ENCODE measurements around the gene AKAIN1.

Gene AKAIN1

DNA sequence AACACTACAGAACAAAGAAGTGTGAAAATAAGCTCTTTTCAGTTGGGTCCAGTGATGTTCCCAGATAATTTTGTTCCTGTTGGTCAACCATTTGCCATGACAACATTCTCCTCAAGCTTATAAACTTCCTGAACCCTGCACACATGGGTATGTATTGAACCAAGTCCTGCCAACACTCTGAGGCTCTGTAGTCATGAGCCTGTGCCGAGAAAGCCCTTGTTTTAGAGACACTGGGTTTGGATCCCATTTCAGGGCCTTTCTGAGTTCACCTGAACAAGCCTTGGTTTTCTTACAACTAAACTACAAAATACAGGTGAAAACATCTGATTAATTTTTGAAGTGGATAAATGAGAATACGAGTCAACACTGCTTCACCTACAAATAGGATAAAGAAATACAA lies 38.5 kb downstream of the AKAIN1 start:
- no peak for DNase-seq

DNA sequence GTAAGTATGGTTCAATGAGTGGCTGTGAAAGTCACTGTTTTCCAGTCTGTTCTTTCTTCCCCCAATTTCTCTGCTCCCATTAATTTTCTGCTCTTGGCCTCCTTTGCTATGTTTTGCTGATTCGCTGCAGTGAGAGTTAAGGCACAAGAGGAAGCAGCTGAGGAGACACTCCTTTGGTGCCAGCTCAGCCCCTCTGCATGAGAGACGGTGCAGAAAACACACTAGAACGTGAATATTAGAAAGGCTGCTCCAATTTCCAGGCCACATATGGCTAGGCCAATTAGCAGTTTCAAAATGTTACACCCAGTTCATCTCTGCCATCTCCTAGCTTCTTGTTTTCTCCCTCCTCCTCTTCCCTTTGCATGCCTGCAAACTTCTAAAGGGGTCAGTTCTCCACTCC lies 38.9 kb downstream of the AKAIN1 start:
- DNase-seq: no peak

DNA sequence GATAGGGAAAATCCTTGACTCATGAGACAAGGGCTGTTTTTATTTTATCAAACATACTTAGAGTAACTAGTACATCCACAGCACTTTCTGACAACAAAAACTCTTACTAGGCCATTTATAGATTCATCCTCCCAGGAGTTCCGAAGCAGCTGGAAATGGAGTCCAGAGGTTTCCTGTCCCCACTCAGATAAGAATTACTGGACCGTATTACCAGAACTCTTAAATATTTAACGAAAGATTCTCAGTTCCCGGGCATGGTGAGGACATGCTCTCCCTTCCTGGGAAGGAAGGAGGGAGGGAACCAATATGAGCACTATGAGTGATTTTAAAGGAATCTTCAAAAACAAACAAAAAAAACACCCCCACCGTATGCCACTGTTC lies 41.2 kb downstream of the AKAIN1 start:
- DNase-seq: no peak

DNA sequence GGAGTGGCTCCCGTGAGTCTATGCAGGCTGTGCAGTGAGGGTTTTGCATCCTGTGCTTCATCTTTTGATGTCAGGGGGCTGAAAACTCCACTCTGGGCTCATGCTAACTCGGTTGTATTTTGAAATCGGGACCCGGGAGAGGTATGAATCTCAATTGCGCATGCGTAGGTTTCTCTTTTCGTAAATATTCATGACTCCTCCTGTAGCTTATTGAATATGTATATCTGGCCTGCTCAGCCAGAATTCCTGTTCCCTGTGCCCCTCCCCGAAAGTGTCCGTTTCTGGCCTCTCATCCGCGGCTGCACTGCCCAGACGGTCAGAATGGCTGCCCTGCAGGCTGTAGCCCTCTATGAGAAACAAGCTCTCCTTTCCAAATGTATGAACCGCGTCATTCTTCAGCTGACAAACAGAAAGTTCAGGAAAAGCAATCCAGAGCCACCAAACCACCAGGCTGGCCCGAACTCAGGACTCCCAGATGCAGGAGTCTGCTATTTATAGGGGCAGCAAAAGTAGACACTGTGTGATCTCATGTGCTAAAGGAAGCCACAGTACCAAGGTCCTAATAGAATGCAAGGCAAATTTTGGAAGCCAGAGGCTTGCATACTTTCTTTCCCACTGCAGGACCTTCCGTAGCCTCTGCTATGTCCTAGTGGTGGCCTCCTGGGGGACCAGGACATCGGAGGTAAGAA lies 41.7 kb downstream of the AKAIN1 start:
- DNase-seq: no peak

DNA sequence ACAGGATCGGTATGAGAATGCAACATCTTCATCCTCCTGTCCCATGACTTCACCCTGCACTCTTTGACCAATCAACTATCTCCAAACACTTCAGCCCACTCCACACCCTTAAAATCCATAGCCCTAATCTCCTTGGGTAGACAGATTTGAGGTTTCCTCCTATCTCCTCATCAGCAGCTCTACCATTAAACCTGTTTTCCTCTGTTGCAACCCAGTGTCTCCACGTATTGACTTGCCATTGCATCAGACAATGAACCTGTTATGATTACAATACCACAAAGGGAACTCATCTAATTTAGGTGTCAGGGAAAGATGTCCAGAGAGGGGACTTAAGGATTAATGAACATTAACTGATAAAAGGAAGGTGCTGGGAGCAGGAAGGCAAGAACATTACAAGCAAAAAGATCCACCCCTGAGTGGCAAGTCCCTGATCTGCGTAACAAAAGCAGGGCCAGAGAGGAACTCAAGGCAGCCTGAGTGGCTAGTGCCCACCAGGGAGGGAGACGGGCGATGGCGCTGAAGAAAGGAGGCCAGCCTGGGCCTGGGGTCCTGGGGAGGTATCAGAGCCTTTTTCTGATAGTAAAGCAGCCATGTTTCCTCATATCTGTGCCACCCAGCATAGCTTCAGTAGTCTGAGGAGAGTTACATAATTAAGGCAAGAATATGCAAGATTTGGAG lies 44.6 kb downstream of the AKAIN1 start:
- no peak for DNase-seq

DNA sequence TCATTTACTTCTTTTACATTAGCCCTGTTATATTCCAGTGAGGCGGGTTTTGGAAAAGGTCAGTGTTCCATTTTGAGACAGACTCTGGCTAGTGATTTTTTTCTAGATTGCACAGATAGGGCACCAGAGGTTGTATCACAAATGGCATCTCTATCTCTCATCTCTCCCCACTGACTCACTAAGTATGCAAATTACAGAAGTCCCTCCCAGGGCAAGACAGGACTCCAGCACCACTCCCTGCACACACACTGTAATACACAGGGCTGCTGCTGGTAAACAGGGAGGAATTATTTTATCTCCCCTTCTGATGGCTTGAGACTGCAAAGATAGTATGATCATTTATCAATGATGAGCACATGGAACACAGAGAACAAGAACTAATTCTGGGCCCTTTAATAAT lies 46.2 kb downstream of the AKAIN1 start:
- DNase-seq: no peak

DNA sequence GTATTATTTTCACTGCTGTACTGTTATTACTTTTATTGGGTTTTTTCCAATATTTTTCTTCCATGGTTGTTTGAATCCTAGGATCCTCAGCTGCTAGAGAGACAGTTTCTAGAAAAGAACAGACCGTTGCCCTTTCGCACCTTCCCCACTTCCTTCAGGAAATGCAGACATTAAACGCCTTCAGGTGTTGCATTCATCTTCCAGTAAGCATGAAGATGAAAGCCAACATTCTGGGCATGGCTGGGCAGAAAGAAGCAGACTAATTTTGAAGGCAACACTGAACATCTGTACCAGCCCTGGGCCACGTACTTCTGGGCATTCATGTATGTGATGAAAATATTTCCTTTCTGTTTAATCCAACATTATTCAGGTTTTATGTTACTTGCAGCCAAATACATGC lies 51.0 kb downstream of the AKAIN1 start:
- DNase-seq: no peak

DNA sequence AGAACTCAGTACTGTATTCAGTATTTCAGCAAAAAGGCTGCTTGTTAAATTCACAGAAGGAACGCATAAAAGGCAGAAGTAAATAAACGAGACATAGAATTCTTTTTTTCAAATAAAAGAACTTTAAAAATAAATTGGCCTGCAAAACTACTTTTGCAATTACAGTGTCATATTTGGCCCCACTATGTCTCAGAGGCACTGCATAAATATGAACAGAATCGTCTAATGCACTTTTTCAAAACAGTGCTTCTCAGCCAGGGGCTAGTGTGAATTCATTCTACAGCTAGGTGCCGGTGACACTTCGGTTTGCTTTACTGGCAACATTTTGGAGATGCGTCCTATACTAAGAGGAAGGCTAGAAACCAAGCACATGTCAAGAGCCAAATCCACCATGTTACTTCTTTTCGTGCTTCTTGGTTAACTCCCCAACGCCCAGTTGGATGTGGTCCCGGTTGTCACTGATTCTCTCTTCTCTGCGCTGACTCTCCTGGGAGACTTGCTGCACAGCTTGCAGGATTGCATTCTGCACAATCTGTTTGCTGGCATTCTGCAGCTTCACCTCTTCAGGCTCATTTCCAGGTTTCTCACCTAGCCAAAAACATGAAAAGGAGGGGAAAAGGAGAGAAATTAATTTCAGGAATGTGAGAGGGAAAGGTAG lies 51.8 kb downstream of the AKAIN1 start:
- DNase-seq: no peak

DNA sequence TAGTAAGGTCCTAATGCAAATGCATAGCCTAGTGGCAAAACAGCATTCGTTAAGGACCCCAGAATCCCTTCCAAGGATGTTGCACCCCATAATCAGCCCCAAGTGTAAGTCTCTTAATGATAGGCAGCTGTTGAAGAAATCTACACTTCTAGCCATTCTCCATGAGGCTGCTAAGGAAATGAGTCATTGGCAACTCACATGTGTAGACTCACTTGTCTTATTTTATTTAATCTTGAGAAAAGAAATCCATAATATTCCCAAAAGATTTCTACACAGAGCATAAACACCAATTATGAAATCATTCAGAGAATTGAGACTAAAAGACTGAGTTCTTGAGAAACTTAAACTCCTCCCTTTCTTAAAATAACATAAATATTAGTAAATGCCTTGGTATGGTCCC lies 52.4 kb downstream of the AKAIN1 start:
- DNase-seq: no peak

DNA sequence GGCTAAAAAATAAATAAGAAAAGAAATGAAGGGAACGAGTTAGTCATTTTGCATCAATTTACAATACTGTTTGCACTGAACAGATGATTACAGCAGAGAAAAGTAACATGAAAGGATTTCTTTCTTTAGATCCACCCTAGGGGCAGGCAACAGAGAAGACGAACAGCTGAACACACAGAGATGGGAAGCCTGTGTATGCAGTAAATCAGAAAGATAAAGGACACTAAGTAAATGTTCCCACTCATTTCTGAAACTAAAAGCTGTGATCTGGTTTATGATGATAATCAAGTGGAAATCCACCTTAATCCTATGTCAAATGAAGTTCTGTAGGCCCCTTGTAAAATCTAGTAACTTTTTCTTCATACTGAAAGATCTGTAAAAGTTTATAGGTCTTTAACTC lies 54.2 kb downstream of the AKAIN1 start:
- no peak for DNase-seq

DNA sequence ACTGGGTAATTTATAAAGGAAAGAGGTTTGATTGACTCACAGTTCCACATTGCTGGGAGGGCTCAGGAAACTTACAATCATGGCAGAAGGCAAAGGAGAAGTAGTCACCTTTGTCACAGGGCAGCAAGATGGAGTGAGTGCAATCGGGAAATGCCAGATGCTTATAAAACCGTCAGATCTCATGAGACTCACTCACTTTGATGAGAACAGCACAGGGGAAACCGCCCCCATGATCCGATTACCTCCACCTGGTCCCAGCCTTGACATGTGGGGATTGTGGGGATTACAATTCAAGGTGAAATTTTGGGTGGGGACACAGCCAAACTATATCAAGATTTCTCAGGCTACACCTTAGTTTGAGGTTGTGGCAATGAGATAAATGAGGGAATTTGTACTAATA lies 54.9 kb downstream of the AKAIN1 start:
- no peak for DNase-seq

DNA sequence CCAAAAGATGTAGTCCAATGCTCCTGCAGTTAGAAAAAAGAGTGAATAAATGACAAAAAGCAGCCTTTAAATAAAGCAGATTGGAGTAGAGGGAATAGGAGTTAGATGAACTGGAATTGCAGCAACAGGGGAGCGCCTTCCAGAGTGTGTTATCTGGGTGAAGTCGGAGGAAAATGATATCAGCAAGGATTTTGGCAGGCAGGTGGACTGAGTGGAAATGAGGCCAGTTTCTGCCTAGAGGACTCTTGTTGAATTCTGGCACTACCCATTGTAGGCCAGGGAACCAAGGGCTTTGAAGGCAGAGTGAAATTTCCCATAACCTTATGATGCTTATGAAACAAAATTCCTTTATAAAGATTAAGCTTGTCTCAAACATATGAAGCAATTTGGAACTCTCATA lies 59.8 kb downstream of the AKAIN1 start:
- DNase-seq: no peak

DNA sequence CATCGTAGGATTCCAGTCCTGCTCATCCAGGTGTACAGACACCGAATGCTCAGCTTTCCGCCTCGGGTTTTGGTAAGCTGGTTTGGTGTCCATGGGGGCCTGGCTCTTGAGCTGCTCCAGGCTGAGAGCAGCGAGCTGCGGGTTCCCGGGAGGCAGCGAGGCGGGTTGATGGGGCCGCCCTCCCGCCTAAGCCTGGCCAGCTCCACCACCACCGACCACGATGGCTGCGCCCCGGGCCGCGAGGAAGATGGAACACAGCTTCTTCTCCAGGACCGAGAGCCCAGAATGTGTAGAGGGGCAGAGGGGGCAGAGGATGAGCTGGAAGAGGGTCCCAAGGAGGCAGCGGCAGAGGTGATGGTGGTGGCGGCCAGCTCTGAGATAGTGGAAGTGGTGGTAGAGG lies 64.1 kb downstream of the AKAIN1 start:
- DNase-seq: no peak

DNA sequence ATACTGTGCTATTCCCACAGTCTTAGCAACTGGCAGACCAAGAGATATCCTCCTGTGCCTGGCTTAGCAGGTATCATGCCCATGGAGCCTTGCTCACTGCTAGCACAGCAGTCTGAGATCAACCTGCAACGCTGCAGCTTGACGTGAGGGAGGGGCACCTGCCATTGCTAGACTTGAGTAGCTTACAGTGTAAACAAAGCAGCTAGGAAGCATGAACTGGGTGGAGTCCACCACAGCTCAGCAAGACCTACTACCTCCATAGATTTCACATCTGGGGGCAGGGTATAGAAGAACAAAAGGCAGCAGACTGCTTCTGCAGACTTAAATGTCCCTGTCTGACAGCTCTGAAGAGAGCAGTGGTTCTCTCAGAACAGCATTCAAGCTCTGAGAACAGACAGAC lies 74.8 kb downstream of the AKAIN1 start:
- DNase-seq: no peak

DNA sequence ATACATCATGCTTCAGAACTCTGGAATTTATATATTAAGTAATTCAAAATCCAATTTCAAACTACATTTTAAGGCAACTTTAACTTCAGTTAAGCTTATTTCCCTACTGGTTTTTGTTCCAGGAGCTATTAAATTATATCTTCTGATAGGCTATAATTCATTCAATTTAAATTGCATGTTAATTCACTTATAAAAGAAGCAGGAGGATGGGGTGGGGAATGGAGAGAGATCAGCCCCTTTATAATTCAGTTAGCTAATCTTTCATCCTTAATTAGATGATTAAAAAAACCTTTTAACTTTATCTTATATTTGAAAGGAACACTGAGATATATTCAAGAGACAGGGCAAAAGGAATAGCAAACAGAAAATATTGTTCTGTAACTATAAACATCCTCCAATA lies 86.8 kb downstream of the AKAIN1 start:
- no peak for DNase-seq

DNA sequence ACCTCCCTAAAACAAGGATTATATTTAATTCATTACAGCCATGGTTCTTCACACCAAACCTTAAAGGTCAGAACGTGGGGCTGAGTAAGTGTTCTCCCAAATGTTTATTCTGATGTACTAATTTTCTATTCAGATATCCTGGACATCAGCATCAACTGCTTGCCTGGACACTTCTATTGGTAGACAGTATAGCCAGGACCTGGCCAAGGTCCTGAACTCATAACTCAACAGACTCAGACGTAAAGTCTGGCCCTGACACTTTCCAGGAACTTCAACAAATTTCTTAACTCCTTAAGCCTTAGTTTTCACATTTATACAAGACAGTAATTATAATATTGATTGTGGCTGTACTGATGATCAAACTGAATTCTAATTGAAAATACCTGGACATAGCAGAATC lies 89.1 kb downstream of the AKAIN1 start:
- no peak for DNase-seq

DNA sequence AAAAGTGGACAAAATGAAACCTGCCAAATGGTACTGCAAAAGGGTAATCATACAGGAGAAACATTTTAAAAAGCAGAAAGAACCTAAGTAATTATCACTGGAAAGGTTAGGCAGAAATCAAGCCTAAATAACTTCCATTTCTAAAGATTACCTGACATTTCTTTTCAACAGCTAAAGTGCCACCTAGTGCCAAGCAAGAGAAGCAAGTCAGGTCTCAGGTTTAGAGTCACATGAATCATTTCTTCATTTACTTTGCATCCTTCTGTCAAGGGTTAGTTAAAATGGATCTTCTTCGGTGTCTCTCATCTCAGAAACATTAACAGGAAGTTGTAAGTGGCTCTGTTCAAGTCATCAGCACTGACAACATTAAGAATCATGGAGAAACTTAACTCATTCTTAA lies 90.3 kb downstream of the AKAIN1 start:
- peak; percentile 2 for DNase-seq

DNA sequence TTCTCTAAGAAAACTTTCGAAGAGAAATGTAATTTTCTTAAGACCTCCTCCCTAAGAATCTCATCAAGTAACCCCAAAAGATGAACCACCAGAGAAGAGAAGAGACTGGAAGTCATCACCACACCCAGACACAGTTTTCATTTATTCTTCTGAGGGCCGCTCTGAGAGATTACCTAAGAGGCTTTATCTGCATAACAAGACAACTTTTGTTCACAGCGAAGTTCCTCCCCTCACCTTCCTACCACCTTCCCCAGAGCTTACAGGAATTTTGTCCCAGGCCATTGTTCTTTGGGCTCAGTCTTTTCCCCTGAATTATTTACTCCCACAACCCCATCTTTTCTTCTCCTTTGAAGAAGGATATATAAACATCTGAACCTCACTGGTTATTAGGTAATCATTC lies 92.8 kb downstream of the AKAIN1 start:
- DNase-seq: no peak

DNA sequence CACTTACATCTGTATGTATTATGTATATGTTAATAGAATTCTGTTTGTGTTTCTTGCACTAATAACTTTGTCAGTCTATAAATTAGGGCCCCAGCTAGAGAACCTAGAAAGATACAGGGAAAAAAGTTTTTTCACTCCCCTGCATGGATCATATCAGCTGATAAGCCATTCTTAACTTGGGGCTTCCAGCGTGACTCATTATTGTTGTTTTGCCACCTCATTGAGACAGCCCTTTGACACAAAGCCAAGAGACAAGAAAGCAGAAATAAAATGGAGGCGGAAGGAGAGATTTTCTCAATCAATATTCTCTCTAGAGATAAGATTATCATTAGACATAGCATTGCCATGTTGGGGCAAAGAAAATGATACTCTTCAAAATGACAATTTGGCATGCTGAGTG lies 93.4 kb downstream of the AKAIN1 start:
- DNase-seq: no peak

DNA sequence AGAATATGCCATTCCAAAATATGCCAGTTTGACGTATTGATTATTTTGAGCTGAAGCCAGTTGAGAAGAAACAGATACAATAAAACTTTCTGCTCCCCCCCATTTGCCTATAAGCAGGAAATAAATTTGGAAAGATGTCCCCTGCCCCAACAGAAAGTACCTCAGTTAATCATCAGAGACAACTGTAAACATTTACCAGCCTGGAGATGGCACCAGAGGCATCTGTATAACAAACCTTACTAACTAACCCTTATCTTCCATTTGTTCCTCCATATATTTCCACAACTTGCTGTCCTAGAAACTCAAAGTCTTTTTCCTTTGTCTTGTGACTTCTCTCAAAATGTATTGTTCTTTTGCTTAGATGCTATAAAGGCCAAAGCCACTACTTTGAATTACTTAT lies 93.8 kb downstream of the AKAIN1 start:
- DNase-seq: no peak

DNA sequence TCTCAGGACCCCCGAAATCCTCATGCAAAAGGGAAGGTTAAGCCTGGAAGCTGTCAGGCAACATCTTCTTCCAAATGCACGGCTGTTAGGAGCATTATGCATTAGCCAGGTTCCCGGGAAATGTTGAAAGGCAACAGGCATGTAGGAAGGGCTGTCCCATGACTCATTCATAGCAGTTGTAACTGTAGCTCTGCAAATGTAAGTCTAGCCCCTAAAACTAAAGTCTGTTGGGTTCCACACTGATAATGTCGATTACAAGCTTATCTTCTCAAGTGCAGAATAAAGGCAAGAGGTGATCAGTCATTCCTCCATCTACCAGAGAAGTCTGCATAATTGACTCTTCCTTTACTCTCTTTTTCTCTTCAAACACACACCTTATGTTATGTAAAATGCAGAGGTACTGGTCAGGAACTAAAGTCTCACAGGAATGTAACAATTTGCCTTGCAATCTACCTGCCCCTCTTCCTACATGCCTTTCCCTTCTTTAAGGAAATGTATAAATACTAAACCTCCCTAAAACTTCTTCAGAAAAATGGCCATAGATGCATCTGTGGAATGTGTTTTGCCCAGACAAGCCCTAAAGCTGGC lies 99.8 kb downstream of the AKAIN1 start:
- DNase-seq: no peak

DNA sequence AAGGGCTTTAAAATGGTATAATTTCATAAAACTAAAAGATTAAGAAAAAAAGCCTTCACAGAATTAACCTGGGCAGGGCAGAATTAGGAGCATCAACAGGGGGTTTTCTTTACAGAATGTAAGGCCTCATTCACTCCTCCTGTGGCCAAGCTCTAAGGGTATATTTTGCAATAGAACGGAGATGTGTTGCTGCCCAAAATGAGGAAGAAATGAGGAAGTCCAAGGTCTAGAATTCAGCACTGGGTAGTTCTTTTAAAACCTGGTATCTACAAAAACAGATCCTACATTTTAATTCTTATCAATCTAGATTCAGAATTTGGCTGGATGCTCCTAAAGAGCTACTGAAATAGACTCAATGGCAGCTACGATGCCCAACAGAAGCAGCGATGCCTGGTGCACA lies 101.8 kb downstream of the AKAIN1 start:
- DNase-seq: no peak

DNA sequence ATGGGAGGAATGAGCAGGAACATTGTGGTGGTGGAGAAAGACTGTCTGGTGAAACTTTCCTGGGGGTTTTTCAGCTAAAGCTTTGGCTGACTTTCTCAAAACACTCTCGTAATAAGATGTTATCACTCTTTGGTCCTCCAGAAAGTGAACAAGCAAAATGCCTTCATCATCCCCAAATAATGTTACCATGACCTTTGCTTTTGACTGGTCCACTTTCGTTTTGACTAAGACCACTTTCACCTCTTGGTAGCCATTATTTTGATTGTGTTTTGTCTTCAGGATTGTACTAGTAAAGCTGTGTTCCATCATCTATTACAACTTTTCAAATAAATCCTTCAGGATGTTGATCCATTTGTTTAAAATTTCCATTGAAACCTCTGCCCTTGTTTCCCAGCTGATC lies 103.2 kb downstream of the AKAIN1 start:
- DNase-seq: no peak
